ENCODE data around the gene ABAT. TPM values are rescaled to one million over a fixed set of nuclear protein-coding genes. Genes with fewer than 3 reads are reported as not detected.

The ABAT gene
- total and polyA plus RNA-seq, 10 of the 15 experiments (the other 5 are each of a cell fraction or from before 2014, with no cell fraction given), result 1.0 to 10.6 (median 1.9) TPM

- TF ChIP-seq REST (IDR thresholded peaks at IDR 0.05; ENCODE audit: low read depth, low read length) (no peak), ZSCAN29 (IDR thresholded peaks at IDR 0.05) (no peak)
Observed at GRCh38 chr16:8716052-8716451, 41.6 kb downstream of the ABAT start (continued).

GRCh38 chr16:8716592-8716991, 42.2 kb downstream of the ABAT start:
- TF ChIP-seq ZBED1 (IDR thresholded peaks at IDR 0.05; ENCODE audit: borderline replicate concordance) (no peak), STAT3 (IDR thresholded peaks at IDR 0.05; ENCODE audit: low read depth, low read length) (no peak), SMAD5 (IDR thresholded peaks at IDR 0.05; ENCODE audit: low read depth) (no peak), POLR2AphosphoS2 (IDR thresholded peaks at IDR 0.05; ENCODE audit: low read depth, low read length) (no peak), IRF5 (IDR thresholded peaks at IDR 0.05; ENCODE audit: borderline replicate concordance) (no peak), SUPT20H (IDR thresholded peaks at IDR 0.05; ENCODE audit: borderline replicate concordance, control insufficient read depth, low read depth, low read length) (no peak), CBX3 (IDR thresholded peaks at IDR 0.05; ENCODE audit: borderline replicate concordance, low read depth) (no peak), SIX5 (IDR thresholded peaks at IDR 0.05; ENCODE audit: low read depth, low read length, severe bottlenecking) (no peak), CREM (IDR thresholded peaks at IDR 0.05; ENCODE audit: low read depth) (no peak), ZNF384 (IDR thresholded peaks at IDR 0.05; ENCODE audit: borderline replicate concordance, low read depth, low read length) (no peak), NFYA (IDR thresholded peaks at IDR 0.05; ENCODE audit: borderline replicate concordance, low read depth, low read length) (no peak), SIN3A (IDR thresholded peaks at IDR 0.05; ENCODE audit: low read depth, low read length) (no peak), ATF7 (IDR thresholded peaks at IDR 0.05; ENCODE audit: low read depth) (no peak), NR2F1 (conservative IDR thresholded peaks at IDR 0.05) (no peak), ZNF622 (IDR thresholded peaks at IDR 0.05) (no peak), MEF2A (IDR thresholded peaks at IDR 0.05; ENCODE audit: insufficient read depth, low read depth, low read length) (no peak), BHLHE40 (IDR thresholded peaks at IDR 0.05; ENCODE audit: borderline replicate concordance in 1 of 2, low read depth in 2 of 2, low read length in 1 of 2) (no peak)
- intact Hi-C loops (cut with micrococcal nuclease; ENCODE audit: unreplicated experiment), result no loop called here
- ATAC-seq (no peak), DNase-seq (ENCODE audit: low read depth, low spot score) (no peak), FAIRE-seq (no peak)
- no peak overlapping the region for H3K9ac ChIP-seq (ENCODE audit: control insufficient read depth, insufficient read depth, low read length)
- no peaks in the 10 kb centered on the region for H3K27me3 ChIP-seq (replicated peaks in 1 of 2; ENCODE audit: control insufficient read depth in 2 of 2, insufficient read depth in 2 of 2, low read length in 1 of 2)
- ChIA-PET RAD21 (ENCODE audit: unreplicated experiment) (no interaction called here), POLR2A (no interaction called here), SMC1A (ENCODE audit: uncharacterized antibody, unreplicated experiment) (interaction anchor here (1.0 kb wide), 1 partner anchor 25 kb away, joined by 4 read pairs; no protein-coding TSS in a partner anchor), CTCF (interaction anchor here (1.1 kb wide), 1 partner anchor 31 kb away, joined by 3 read pairs; no protein-coding TSS in a partner anchor)
- no peaks in the 10 kb centered on the region; the same call in 2 of the 3 replicates for H3K9me3 ChIP-seq (replicated peaks; ENCODE audit: control insufficient read depth, insufficient read depth, low read length)
- H3K4me3 ChIP-seq, result no peak overlapping the region
- H2AFZ ChIP-seq (ENCODE audit: control insufficient read depth, low read depth, low read length), result no peak overlapping the region
- in situ Hi-C loops (cut with MboI), result no loop called here
- no peaks in the 10 kb centered on the region for H3K4me1 ChIP-seq (ENCODE audit: control insufficient read depth, insufficient read depth, low read length)
- no TSS peak for BruUV-seq (replicated peaks)
- H3K4me2 ChIP-seq (ENCODE audit: control insufficient read depth, insufficient read depth), result no peak overlapping the region
- no peaks in the 10 kb centered on the region for H3K36me3 ChIP-seq (ENCODE audit: control insufficient read depth in 2 of 2, insufficient read depth in 2 of 2, low read length in 1 of 2)
- no peak overlapping the region for H3K27ac ChIP-seq (ENCODE audit: control insufficient read depth, insufficient read depth)
- H3K79me2 ChIP-seq (ENCODE audit: control insufficient read depth, insufficient read depth, low read length), result no peaks in the 10 kb centered on the region
- no peaks in the 10 kb centered on the region for H4K20me1 ChIP-seq (ENCODE audit: control insufficient read depth, insufficient read depth)
- 59% methylated on average over 10 of the region's 10 CpGs for WGBS (ENCODE audit: insufficient coverage, insufficient replicate concordance, low lambda C conversion rate, missing lambda C conversion rate)

Data from GM12878 (cell line).